GM18507 (cell line): Measurements from ENCODE around the gene DNAAF5.
A peak's percentile ranks its signal among the peaks of the same experiment; 100 is the strongest.

Experiments used
- DNase-seq: peaks from one replicate; pipeline ENCODE4 v3.0.0; 2011; ENCODE audit warnings: low read depth; ENCODE audit not compliant: insufficient read length; ENCODE audit errors: extremely low spot score
- FAIRE-seq: peaks from 2 replicates; lab custom pipeline; 2011; peaks lifted over from hg19 to GRCh38; lab: Jason Lieb, UNC

DNAAF5 gene

GRCh38 chr7:778271-778967 is 51.9 kb downstream of the DNAAF5 start:
- no peak for FAIRE-seq

GRCh38 chr7:778968-779451 is 52.5 kb downstream of the DNAAF5 start:
- FAIRE-seq (no peak), DNase-seq (no peak)

More at GRCh38 chr7:778271-778967, 51.9 kb downstream of the DNAAF5 start:
- no peak for DNase-seq

- DNase-seq (no peak), FAIRE-seq (no peak)
Observed at GRCh38 chr7:779480-779879, 53.0 kb downstream of the DNAAF5 start.

GRCh38 chr7:780081-780480 is 53.6 kb downstream of the DNAAF5 start:
- FAIRE-seq (no peak), DNase-seq (no peak)

- DNase-seq (no peak), FAIRE-seq (no peak)
Observed at GRCh38 chr7:780516-780915, 54.0 kb downstream of the DNAAF5 start.

GRCh38 chr7:781186-781849 is 54.8 kb downstream of the DNAAF5 start:
- no peak for FAIRE-seq
- no peak for DNase-seq

GRCh38 chr7:781936-782529 is 55.5 kb downstream of the DNAAF5 start:
- no peak for DNase-seq
- FAIRE-seq, result no peak

GRCh38 chr7:782718-783449 is 56.4 kb downstream of the DNAAF5 start:
- FAIRE-seq (no peak), DNase-seq (no peak)

- FAIRE-seq (no peak), DNase-seq (no peak)
Observed at GRCh38 chr7:783556-784490, 57.3 kb downstream of the DNAAF5 start.

- DNase-seq, result no peak
- no peak for FAIRE-seq
Observed at GRCh38 chr7:784971-785370, 58.5 kb downstream of the DNAAF5 start.

GRCh38 chr7:785416-785815 is 58.9 kb downstream of the DNAAF5 start:
- FAIRE-seq, result no peak

GRCh38 chr7:786472-787255 is 60.2 kb downstream of the DNAAF5 start:
- FAIRE-seq (peak; percentile 76), DNase-seq (peak; percentile 72)

More at GRCh38 chr7:785416-785815, 58.9 kb downstream of the DNAAF5 start:
- DNase-seq, result no peak

GRCh38 chr7:787332-788240 is 61.1 kb downstream of the DNAAF5 start:
- FAIRE-seq (no peak), DNase-seq (no peak)

- DNase-seq (no peak), FAIRE-seq (no peak)
Observed at GRCh38 chr7:791519-791918, 65.0 kb downstream of the DNAAF5 start.

GRCh38 chr7:794207-794606 is 67.7 kb downstream of the DNAAF5 start:
- no peak for FAIRE-seq
- no peak for DNase-seq

- no peak for FAIRE-seq
- no peak for DNase-seq
Observed at GRCh38 chr7:794671-795329, 68.3 kb downstream of the DNAAF5 start.
